Measurements from ENCODE around the gene GRM8. TPM values are rescaled to one million over a fixed set of nuclear protein-coding genes. Genes with fewer than 3 reads are reported as not detected.

The GRM8 gene
- total and polyA plus RNA-seq, 9 of the 15 experiments (the other 6 are each of a cell fraction or from before 2014, with no cell fraction given), result 0.13 TPM; not detected in 7

- TF ChIP-seq REST (IDR thresholded peaks at IDR 0.05; ENCODE audit: borderline replicate concordance), result peak; percentile 61; the same call in 1 of the 2 replicates
- TF ChIP-seq REST (CRISPR knock-in tag; IDR thresholded peaks at IDR 0.05; ENCODE audit: low read depth), result no peak
- no peak; the same call in 1 of the 2 replicates for TF ChIP-seq CBX1 (IDR thresholded peaks at IDR 0.05; ENCODE audit: low read depth)
- no peak for TF ChIP-seq ZNF586 (CRISPR knock-in tag; conservative IDR thresholded peaks at IDR 0.05)
- TF ChIP-seq ZNF282 (CRISPR knock-in tag; IDR thresholded peaks at IDR 0.05), result no peak
- no peak for TF ChIP-seq AFF1 (IDR thresholded peaks at IDR 0.05; ENCODE audit: low read depth in 1 of 2, partially characterized antibody in 2 of 2)
- no peak for TF ChIP-seq HOMEZ (CRISPR knock-in tag; IDR thresholded peaks at IDR 0.05)
- no peak for TF ChIP-seq MYC (IDR thresholded peaks at IDR 0.05; ENCODE audit: low read depth, low read length)
- no peak for TF ChIP-seq MYC (CRISPR knock-in tag; IDR thresholded peaks at IDR 0.05; ENCODE audit: borderline replicate concordance, low read depth)
- TF ChIP-seq ZEB2 (IDR thresholded peaks at IDR 0.05), result no peak
- no peak for TF ChIP-seq SLC30A9 (CRISPR knock-in tag; IDR thresholded peaks at IDR 0.05)
- TF ChIP-seq RBBP5 (IDR thresholded peaks at IDR 0.05; ENCODE audit: borderline replicate concordance, insufficient read depth, low read length, poor library complexity, severe bottlenecking), result peak; percentile 47
- TF ChIP-seq HDAC3 (IDR thresholded peaks at IDR 0.05; ENCODE audit: borderline replicate concordance, partially characterized antibody), result no peak
These were observed 781 bp upstream of the GRM8 start (continued) for GRCh38 chr7:127253281-127254162.

Data from K562 (cell line).